ELR (cell line): ENCODE results near the gene PCDH9.
A peak's percentile ranks its signal among the peaks of the same experiment; 100 is the strongest.

Source experiments
- DNase-seq: peaks from one replicate; pipeline ENCODE4 v3.0.0-alpha.2; 2015; ENCODE audit warnings: low read depth

The PCDH9 gene, protein sequence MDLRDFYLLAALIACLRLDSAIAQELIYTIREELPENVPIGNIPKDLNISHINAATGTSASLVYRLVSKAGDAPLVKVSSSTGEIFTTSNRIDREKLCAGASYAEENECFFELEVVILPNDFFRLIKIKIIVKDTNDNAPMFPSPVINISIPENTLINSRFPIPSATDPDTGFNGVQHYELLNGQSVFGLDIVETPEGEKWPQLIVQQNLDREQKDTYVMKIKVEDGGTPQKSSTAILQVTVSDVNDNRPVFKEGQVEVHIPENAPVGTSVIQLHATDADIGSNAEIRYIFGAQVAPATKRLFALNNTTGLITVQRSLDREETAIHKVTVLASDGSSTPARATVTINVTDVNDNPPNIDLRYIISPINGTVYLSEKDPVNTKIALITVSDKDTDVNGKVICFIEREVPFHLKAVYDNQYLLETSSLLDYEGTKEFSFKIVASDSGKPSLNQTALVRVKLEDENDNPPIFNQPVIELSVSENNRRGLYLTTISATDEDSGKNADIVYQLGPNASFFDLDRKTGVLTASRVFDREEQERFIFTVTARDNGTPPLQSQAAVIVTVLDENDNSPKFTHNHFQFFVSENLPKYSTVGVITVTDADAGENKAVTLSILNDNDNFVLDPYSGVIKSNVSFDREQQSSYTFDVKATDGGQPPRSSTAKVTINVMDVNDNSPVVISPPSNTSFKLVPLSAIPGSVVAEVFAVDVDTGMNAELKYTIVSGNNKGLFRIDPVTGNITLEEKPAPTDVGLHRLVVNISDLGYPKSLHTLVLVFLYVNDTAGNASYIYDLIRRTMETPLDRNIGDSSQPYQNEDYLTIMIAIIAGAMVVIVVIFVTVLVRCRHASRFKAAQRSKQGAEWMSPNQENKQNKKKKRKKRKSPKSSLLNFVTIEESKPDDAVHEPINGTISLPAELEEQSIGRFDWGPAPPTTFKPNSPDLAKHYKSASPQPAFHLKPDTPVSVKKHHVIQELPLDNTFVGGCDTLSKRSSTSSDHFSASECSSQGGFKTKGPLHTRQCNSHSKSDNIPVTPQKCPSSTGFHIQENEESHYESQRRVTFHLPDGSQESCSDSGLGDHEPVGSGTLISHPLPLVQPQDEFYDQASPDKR (N-terminal part only)

DNA sequence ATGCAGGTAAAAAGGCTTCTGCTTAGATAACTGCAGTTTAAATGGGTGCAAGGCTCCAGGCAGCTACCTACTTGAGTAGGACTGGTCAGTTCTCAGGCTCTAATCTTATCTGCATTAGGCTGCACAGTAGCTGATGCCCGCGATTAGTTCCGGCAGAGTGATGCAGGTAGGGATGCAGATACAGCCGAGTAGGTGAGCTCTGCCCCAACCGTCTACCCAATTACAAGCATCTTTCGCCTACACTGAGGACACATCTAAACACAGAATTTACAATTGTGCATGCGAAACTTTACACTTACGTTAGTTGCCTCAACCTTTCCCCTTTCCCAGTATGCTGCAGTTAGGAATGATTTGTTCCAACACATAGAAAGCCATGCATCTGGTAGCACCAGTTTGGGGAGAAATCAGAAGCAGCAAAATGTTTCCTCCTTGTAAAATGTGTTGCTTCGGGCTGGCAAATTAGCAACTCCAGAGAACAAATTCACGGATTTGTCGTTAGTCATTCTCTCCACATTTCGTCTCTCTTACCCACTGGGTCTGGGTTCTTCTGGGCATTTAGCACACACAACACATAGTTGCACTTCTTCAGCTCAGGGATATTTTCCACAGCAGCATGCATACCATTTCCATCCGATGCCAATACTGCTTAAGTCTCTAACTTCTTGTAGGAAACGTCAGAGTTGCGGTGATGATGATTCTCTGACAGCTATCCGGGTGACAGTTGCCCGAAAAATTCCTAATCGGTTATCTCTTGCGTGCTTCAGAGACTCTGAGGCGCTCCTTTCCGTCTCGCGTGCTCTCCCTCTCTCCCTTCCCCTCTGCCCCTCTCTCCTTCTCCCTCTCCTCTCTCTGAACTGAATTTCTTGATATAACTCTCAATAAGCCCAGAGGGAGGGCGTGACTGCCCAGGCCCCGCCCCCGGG, at the start of gene PCDH9:
TSS of gene PCDH9 (minus strand) at position 856 of the 923 bp plus-strand sequence. CDS start 1,896 bp downstream, outside the sequence.
- peak; percentile 44 for DNase-seq

DNA sequence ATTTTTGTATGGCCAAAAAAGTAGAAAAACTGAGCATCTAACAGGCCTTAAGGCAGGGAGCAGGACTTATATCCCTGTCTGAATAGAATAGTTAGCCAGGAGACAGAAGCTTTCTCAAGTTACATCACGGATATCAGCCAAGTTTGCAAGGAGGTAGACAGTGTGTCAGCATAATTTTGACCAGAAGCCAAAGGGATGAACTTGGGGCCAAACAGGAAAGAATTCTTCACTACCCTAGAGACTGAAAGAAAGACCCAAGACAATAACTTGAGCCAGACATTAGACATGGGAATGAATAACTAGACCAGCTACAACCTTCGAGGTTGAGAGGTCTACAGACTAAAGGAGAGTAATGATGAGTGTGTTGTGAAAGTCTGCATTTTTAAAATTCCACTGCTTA, 48.1 kb upstream of the PCDH9 start:
- peak; percentile 57 for DNase-seq

DNA sequence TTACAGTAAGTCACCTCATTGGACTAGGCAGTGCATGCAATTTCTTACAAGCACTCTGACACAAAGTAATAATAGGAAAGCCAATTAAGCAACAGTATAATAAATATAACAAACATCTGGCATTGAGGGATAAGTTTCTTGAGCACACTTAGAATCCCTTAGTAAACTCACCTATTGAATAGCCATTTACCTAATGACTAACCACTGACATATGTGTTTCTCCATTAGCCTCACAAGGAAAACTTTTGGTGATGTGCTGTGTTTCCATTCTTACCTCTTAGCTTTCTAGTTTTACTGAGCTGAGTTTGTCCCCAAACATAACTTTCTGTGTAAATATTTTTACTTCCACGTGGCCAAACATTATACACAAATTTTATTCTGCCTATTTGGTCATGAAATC, 47.4 kb upstream of the PCDH9 start:
- DNase-seq, result peak; percentile 10

DNA sequence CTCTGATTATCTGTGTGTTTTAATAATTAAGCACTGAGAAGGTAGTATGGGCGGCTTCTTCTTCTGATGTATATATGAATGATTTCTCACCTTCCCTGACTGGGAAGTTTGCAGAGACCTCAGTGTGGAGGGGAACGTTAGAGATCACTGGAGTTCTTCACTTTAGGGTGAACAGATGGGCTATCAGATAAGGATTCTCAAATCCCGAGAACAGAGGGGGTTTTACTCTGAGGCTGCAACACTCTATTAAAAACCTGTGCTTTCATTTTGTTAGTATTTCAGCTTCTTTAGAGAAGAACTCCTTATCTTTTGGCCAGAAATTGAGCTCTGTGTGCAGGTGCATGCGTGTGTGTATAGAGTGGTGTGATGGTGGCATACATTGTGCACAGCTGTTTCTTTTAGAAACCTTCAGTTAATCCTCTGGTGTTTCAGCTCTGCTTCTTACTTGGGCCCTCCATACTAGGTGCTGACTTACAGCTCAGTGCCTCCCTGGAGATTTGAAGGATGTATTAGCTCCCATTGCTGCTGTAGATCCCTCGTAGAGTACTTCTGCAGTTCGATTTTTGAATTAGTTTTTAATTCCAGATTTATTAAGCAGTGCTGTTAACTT, 45.3 kb upstream of the PCDH9 start:
- no peak for DNase-seq

DNA sequence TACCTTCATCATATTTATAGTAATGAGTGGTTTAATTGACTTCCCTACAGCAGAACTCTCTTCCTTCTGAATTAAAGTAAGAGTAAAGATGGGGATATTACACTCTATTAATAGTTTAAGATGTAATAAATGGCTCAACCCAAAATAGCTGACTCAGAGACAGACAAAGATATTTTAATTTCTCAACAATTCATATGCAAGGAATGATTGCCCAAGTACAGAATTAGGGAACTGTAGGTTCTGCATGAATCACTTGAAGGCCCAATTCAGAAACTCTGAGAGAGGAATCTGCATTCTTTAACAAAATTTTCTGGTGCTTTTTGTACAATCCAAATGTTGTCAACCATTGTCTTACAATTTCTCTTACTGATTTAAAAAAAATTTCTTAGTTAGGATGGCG, 42.9 kb upstream of the PCDH9 start:
- DNase-seq, result no peak

DNA sequence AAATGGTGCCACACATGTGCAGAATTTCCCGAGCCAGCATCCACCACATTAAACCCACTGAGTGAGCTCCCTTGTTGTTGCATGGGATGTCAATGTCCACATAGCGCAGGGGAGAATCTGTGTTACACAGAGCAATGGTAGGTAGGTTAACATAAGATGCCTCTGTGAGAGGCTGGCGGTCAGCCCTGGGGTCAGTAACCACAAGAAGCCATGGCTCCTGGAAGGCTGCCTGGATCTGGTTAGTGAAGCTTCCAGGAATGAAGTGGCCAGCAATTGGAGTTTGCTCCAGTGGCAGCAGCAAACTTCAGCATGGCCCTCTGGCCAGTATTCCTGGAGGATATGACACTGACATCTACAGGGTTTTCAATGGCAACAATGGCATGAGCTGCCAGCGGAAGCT, 37.0 kb upstream of the PCDH9 start:
- no peak for DNase-seq

DNA sequence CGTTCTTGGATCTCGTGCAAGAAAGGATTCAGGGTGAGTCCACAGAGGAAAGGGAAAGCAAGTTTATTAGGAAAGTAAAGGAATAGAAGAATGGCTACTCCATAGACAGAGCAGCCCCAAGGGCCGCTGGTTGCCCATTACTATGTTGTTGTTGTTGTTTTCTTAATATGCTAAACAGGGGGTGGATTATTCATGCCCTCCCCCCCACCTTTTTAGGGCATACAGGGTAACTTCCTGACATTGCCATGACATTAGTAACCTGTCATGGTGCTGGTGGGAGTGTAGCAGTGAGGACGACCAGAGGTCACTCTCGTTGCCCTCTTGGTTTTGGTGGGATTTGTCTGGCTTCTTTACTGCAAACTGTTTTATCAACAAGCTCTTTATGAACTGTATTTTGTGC, 29.1 kb upstream of the PCDH9 start:
- DNase-seq, result no peak

DNA sequence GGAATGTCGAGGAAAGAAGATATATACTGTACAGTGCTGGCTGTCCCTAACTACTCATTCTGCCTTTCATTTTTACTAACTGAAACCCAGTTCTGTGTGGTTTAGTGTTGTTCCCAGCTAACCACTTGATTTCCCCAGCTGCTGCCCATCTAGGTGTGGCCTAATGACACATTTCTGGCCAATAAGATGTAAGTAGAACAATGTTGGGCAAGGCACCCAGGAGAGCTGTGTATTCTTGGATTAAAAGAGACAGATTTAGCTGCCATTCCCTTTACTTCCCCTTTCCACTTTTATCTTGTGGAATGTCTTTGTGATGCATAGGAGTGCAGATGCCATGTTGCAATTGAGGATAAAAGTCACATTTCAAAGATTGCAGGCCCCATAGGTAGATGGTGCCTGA, 28.3 kb upstream of the PCDH9 start:
- DNase-seq, result no peak

DNA sequence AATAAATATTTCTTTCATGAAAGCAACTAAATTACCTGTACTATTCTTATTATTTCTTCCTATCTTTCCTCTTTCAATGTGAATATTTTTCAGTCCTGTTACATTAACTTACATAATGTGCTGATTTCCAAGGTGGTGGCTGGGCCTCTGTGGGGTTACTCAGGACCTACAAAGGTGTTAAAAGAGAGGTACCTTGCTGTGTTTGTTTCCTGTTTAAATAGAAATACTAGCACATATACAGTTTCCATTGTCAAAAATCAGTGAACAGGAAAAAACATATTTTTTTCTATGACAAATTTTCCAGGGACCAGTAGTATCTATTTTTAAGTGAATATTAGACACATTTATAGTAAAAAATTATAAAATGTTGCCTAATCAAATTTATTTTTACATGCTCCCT, 8.7 kb upstream of the PCDH9 start:
- DNase-seq, result no peak

DNA sequence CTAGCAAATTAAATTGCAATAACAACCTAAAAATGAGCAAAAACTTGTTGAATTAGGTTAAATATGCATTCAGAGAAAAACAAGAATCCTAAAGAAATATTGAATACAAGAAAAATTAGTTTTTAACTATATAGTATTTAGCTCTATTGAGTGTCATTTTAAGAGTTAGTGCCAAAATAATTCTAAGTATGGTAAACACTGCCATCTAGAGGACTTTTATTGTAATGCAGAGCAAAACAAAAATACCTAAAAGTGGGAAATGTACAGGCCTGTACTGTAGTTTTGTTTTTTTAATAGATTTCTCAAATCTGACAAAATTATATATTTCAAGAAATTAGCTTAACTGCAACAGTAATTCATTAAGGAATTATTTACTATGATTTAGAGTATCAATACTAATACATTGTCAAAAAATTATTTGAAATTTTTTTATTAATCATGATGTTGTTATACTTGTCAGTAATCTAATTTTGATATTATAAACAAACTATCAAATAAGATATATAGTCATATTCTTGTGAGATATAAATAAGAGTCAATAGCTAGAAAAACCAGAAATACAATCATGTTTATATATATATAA, 8.2 kb upstream of the PCDH9 start:
- peak; percentile 48 for DNase-seq

DNA sequence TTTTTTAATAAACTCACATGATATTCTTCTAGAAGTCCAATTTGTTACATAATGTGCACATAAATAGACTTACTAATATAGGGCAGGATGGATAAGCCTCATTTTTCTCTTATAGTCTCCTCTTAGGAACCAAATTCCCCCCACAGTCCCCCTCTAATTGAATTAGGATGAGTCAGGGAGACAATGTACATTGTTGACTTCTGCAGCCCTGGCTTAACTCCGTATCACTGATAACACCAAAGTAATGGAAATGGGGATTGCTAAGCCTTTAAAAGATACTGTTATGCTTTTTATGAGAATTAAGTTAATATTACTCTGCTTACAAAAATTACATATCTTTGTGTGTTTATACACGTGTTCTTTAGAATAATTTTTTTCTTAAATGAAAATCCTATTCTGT, 5.1 kb upstream of the PCDH9 start:
- DNase-seq, result no peak

DNA sequence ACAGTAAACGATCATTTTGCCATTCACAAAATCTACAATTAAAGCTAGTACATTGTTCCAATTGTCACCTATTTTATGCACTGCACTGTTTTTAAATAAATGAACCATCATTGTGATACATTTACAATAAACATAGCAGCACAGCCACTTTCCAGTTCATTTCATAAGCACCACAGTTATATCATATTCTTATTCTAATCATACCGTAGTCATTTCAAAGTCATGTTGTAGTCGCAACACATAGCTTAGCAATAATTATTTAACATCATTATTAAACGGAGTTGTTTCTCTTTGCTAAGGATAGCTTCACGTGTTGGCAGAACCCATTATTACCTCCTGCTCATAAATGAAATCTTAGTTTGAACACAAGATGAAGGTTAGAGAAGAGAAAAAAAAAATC, 2.2 kb upstream of the PCDH9 start:
- no peak for DNase-seq

DNA sequence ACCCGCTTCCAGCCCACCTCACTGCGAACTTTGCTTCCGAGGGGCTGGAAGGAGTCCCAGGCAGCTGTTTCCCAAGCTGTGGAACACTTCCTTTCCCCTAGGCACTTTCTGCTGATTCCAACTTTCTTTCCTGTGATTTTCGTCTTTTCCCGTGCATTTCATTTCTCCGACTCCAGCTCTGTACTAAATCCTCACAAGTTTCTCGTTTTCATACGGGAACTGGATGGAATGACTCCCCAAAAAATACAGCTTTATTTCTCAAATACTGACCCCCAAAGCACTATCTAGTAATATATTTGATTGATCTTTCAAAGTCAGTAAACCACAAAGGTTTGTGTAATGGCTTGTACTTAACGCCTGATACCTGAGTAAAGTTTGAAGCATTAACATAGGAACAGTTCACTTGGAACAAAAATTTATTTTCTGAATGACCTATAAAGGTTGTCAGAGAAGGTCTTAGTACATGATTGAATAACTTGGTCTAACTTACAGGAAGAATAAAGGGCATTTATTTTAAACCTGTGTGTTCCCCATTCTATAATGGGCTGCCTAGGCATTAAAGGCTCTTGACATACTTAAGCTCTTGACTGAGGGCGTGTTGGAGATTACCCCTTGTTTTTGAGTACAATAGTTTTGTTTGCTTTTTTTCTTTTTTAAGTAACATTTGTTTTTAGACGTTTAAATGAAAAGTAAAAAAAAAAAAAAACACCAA, 1.3 kb upstream of the PCDH9 start:
- DNase-seq, result peak; percentile 15

DNA sequence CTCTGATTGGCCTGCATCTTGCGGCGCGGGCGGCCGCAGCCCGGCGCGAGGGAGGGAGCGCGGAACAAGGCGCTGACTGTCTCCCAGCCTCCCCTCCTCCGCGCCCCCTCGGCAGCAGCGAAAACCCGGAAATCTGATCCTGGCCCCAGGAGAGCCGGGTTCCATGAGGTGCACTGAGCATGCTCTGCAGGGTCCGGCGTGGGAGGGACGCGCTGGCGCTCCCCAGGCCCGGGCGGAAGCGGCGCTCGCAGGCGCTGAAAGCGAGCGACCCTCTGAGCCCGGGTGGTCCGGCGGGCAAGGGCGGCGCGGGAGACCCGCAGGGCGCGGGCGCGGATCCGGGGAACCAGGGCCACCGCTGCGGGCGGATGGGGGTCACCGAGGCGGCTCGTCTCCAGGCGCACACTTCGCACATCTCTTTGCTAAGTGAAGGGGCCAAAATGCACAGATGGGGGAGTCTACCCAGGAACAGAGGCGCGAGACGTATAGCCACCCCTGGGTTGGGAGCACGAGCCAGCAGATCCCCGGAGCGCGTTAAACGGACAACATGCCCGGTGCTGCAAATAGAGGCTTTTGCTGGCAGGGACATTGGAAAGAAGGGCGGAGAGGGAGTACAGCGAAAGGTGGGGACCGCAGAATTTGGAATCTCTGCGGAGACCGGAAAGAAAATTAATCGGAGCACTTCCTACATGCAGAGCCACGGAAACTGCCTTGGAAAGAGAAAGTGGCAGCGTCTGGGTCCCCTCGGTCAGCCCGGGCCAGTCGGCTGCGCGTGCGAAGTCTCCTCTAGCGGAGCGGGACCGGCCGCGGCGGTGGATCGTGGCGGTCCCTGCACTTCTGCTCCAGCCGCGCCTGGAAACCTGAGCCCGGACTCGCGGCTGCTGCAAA, 510 bp upstream of the PCDH9 start:
- peak; percentile 96 for DNase-seq

DNA sequence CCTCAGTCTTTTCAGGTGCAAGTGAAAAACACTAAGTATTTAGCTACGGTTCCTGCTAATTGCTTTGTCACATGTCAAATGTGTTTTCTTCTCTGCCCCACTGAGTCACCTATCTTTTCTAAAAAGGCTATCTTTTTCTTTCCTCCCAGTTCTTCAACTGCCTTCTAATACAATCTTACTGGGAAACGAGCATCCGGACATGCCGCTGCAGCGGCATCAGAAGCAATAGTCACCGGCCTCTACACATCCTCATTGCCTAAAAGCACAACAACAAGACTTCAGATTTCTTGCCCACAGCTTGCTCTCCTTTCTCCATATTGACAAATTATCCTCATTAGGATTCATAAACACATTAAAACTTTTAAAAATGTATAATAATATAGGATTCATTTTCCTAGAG, 1.2 kb downstream of the PCDH9 start:
- DNase-seq, result peak; percentile 44

DNA sequence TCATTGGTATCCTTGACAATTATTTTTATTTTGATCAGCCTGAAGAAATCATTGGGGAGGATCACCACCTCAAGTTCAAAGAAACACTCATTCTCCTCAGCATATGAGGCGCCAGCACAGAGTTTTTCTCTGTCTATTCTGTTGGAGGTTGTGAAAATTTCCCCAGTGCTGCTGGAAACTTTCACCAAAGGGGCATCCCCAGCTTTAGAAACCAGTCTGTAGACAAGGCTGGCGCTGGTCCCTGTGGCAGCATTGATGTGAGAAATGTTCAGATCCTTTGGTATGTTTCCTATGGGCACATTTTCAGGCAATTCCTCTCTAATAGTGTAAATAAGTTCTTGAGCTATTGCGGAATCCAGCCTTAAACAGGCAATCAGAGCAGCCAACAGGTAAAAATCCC, 2.1 kb downstream of the PCDH9 start:
- no peak for DNase-seq

DNA sequence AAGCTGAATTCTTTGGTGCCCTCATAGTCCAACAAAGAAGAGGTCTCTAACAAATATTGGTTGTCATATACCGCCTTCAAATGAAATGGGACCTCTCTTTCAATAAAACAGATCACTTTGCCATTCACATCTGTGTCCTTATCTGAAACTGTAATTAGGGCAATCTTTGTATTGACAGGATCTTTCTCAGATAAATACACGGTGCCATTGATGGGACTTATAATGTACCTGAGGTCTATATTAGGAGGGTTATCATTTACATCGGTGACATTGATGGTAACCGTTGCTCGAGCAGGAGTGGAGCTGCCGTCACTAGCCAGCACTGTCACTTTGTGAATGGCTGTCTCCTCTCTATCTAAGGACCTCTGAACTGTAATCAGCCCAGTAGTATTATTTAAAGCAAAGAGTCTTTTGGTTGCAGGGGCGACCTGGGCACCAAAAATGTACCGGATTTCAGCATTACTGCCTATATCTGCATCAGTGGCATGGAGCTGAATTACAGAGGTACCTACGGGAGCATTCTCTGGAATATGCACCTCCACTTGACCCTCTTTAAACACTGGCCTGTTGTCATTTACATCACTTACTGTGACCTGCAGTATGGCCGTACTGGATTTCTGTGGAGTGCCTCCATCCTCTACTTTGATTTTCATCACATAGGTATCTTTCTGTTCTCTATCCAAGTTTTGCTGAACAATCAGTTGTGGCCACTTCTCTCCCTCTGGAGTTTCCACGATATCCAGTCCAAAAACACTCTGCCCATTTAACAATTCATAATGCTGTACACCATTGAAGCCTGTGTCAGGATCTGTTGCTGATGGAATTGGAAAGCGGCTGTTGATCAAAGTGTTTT, 2.8 kb downstream of the PCDH9 start:
- no peak for DNase-seq

DNA sequence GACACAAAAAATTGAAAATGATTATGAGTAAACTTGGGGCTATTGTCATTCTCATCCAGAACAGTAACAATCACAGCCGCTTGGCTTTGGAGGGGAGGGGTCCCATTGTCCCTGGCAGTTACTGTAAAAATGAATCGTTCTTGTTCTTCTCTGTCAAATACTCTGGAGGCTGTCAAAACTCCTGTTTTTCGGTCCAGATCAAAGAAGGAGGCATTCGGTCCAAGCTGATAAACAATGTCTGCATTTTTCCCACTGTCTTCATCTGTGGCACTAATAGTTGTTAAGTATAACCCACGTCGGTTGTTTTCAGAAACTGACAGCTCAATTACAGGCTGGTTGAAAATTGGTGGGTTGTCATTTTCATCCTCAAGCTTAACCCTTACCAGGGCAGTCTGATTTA, 3.4 kb downstream of the PCDH9 start:
- no peak for DNase-seq
